GM23338 (cell line): ENCODE data around the gene EBF4.
A peak's percentile ranks its signal among the peaks of the same experiment; 100 is the strongest.

Experiments used
- CTCF ChIP-seq, 2 experiments: fragments of 200-600 bp in 1 of 2; sonication (generic) in 1 of 2; conservative IDR thresholded peaks; 2 replicates each; pipeline versions ENCODE4 v1.5.1 to v1.6.1; 2016 to 2017; ENCODE audit warnings: antibody characterized with exemption in 2 of 2, low read depth in 2 of 2, mild to moderate bottlenecking in 2 of 2, moderate library complexity in 1 of 2
- EZH2 ChIP-seq: fragments of 200-600 bp; sonication (generic); IDR thresholded peaks from one replicate; pipeline ENCODE4 v1.8.0; 2017; ENCODE audit warnings: antibody characterized with exemption, mild to moderate bottlenecking, low read depth; ENCODE audit not compliant: unreplicated experiment
- NANOG ChIP-seq: IDR thresholded peaks from 2 replicates; pipeline ENCODE4 v1.6.1; 2016; ENCODE audit warnings: antibody characterized with exemption, borderline replicate concordance
- POLR2AphosphoS5 ChIP-seq: IDR thresholded peaks from 2 replicates; pipeline ENCODE4 v1.6.1; 2016; ENCODE audit warnings: antibody characterized with exemption, low read depth
- ZNF331 ChIP-seq: fragments of 250-450 bp; sonication (Bioruptor Pico); IDR thresholded peaks from 2 replicates; pipeline ENCODE4 v1.5.0; 2020; ENCODE audit warnings: low read depth, mild to moderate bottlenecking, moderate library complexity
- TF ChIP-seq, protein P1 (sequence below): IDR thresholded peaks from one replicate; pipeline ENCODE4 v1.6.1; 2018; ENCODE audit warnings: antibody characterized with exemption; ENCODE audit not compliant: unreplicated experiment

DNA sequence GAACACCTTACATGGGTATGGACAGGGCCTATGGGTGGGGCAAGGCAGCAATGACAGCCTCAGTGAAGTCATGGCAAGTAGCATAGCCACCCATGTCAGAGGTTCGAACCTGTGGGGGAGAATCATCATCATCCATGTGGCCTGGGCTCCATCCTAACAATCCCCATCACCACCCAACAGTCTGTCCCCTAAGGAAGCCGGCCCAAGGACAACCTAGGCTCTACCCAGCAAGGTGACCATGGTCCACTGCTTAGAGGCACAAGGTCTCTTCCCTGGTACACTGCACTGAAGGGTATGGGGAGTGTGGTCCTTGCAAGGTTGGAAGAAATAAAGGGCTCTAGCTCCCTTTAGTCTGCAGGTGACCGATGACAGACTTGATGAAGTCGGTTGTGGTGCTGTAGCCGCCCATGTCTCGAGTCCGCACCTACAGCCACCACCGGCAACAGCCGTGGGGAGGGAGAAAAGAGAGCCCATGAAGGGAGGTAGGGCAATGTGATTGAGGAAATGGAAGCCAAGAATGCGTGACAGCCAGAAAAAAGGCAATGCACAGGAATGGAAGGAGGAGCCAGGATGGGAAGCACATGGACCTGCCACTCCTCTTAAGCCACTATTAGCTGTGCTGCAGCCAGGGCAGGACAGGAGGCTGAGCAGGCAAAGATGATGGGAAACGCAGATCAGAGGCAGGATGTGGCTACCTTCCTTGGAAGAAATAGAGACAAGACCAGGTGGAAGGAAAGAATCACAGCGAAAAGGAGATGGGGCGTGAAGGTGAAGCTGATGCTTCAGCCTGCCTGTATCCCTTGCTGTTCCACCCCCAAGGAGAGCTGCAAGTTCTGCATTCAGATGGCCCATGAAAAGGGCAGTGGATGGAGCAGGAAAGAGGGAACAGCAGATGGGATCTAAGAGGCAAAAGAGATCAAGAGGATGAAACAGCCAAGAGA is 33.9 kb upstream of the EBF4 start:
- TF ChIP-seq CTCF (conservative IDR thresholded peaks at IDR 0.05; ENCODE audit: low read depth in 2 of 2) (no peak), EZH2 (no peak), ZNF331 (CRISPR knock-in tag) (no peak), POLR2AphosphoS5 (peak; percentile 64), NANOG (no peak)
- TF ChIP-seq, protein P1, sequence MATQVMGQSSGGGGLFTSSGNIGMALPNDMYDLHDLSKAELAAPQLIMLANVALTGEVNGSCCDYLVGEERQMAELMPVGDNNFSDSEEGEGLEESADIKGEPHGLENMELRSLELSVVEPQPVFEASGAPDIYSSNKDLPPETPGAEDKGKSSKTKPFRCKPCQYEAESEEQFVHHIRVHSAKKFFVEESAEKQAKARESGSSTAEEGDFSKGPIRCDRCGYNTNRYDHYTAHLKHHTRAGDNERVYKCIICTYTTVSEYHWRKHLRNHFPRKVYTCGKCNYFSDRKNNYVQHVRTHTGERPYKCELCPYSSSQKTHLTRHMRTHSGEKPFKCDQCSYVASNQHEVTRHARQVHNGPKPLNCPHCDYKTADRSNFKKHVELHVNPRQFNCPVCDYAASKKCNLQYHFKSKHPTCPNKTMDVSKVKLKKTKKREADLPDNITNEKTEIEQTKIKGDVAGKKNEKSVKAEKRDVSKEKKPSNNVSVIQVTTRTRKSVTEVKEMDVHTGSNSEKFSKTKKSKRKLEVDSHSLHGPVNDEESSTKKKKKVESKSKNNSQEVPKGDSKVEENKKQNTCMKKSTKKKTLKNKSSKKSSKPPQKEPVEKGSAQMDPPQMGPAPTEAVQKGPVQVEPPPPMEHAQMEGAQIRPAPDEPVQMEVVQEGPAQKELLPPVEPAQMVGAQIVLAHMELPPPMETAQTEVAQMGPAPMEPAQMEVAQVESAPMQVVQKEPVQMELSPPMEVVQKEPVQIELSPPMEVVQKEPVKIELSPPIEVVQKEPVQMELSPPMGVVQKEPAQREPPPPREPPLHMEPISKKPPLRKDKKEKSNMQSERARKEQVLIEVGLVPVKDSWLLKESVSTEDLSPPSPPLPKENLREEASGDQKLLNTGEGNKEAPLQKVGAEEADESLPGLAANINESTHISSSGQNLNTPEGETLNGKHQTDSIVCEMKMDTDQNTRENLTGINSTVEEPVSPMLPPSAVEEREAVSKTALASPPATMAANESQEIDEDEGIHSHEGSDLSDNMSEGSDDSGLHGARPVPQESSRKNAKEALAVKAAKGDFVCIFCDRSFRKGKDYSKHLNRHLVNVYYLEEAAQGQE: no peak
